Measurements from ENCODE around the gene KANSL3.
"Not testable (repeated sequence)": the region's sequence is repeated elsewhere in the genome, so short reads cannot be mapped to it uniquely, and the experiment has no call there.

The KANSL3 gene

GRCh38 chr2:96654791-96655190 lies 16.7 kb upstream of the KANSL3 start:
- not testable (repeated sequence) for DNase-seq

- no peak for DNase-seq
Observed at GRCh38 chr2:96651793-96652192, 13.7 kb upstream of the KANSL3 start.

GRCh38 chr2:96649342-96649741 lies 11.2 kb upstream of the KANSL3 start:
- DNase-seq = no peak

- DNase-seq = no peak
Observed at GRCh38 chr2:96648306-96648930, 10.3 kb upstream of the KANSL3 start.

- DNase-seq = no peak
Observed at GRCh38 chr2:96647681-96648080, 9.6 kb upstream of the KANSL3 start.

GRCh38 chr2:96642564-96643360 lies 4.7 kb upstream of the KANSL3 start, which contains the start of gene FER1L5:
Gene FER1L5 (plus strand): TSS chr2:96642764. CDS start chr2:96642837, 73 bp downstream.
- DNase-seq = no peak

GRCh38 chr2:96637385-96638143 lies 548 bp downstream of the KANSL3 start:
- DNase-seq = peak; percentile 77

- no peak for DNase-seq
Observed at GRCh38 chr2:96636551-96637171, 1.5 kb downstream of the KANSL3 start.

- no peak for DNase-seq
Observed at GRCh38 chr2:96633641-96634040, 4.5 kb downstream of the KANSL3 start.

GRCh38 chr2:96631804-96632435 lies 6.2 kb downstream of the KANSL3 start:
- DNase-seq = no peak

GRCh38 chr2:96626553-96626942 lies 11.6 kb downstream of the KANSL3 start:
- DNase-seq = no peak

- DNase-seq = no peak
Observed at GRCh38 chr2:96625571-96626552, 12.2 kb downstream of the KANSL3 start.

- no peak for DNase-seq
Observed at GRCh38 chr2:96623116-96623515, 15.0 kb downstream of the KANSL3 start.

- no peak for DNase-seq
Observed at GRCh38 chr2:96622544-96622943, 15.6 kb downstream of the KANSL3 start.

- no peak for DNase-seq
Observed at GRCh38 chr2:96618596-96619283, 19.4 kb downstream of the KANSL3 start.

GRCh38 chr2:96617012-96617411 lies 21.1 kb downstream of the KANSL3 start:
- DNase-seq = no peak

- DNase-seq = no peak
Observed at GRCh38 chr2:96616535-96616934, 21.6 kb downstream of the KANSL3 start.

- DNase-seq = no peak
Observed at GRCh38 chr2:96616128-96616527, 22.0 kb downstream of the KANSL3 start.

GRCh38 chr2:96608469-96609455 lies 29.4 kb downstream of the KANSL3 start:
- DNase-seq = no peak

GRCh38 chr2:96604104-96604503 lies 34.0 kb downstream of the KANSL3 start:
- DNase-seq = no peak

Data from amniotic stem cell (primary cell).